Neuronal stem cell (in vitro differentiated cells): ENCODE data around the gene C1orf74.

Experiments used
- DNase-seq: peaks from one replicate; pipeline ENCODE4 v3.0.0-alpha.2; 2013; ENCODE audit warnings: low spot score
- H2AFZ ChIP-seq: one replicate; pipeline ENCODE4 v1.6.1; 2013; ENCODE audit warnings: mild to moderate bottlenecking, low read length, inconsistent platforms
- H2AK5ac ChIP-seq: 2 replicates; pipeline ENCODE4 v1.6.1; 2013; ENCODE audit warnings: low read depth, mild to moderate bottlenecking, inconsistent platforms, low read length, moderate library complexity, mixed read lengths
- H2BK120ac ChIP-seq: 2 replicates; pipeline ENCODE4 v1.6.1; 2013; ENCODE audit warnings: low read depth, mild to moderate bottlenecking, inconsistent platforms, low read length, moderate library complexity, mixed read lengths
- H2BK12ac ChIP-seq: one replicate; pipeline ENCODE4 v1.6.1; 2013; ENCODE audit warnings: low read length, inconsistent platforms
- H2BK15ac ChIP-seq: 2 replicates; pipeline ENCODE4 v1.6.1; 2013; ENCODE audit warnings: mild to moderate bottlenecking, low read length, inconsistent platforms, mixed read lengths
- H2BK5ac ChIP-seq: one replicate; pipeline ENCODE4 v1.6.1; 2013; ENCODE audit warnings: inconsistent platforms, mild to moderate bottlenecking, low read length, moderate library complexity
- H3K14ac ChIP-seq: one replicate; pipeline ENCODE4 v1.6.1; 2013; ENCODE audit warnings: low read length, inconsistent platforms
- H3K18ac ChIP-seq: 2 replicates; pipeline ENCODE4 v1.6.1; 2013; ENCODE audit warnings: low read length, inconsistent platforms
- H3K23ac ChIP-seq: 2 replicates; pipeline ENCODE4 v1.6.1; 2013; ENCODE audit warnings: low read depth, mild to moderate bottlenecking, mixed read lengths, low read length, inconsistent platforms; ENCODE audit not compliant: poor library complexity
- H3K27ac ChIP-seq: replicated peaks from 3 replicates; pipeline ENCODE4 v1.5.1; 2013; ENCODE audit warnings: low read length, inconsistent platforms
- H3K27me3 ChIP-seq, 3 experiments: 2 replicates each; pipeline ENCODE4 v1.6.1; 2013; ENCODE audit warnings: low read length in 3 of 3, mild to moderate bottlenecking in 2 of 3, inconsistent platforms in 1 of 3, low read depth in 1 of 3, mixed read lengths in 1 of 3, moderate library complexity in 1 of 3; ENCODE audit not compliant: control insufficient read depth in 3 of 3, insufficient read depth in 3 of 3
- H3K36me3 ChIP-seq, 2 donors: replicated peaks in 1 of 2; 2 replicates each; pipeline ENCODE4 v1.6.1; 2013; ENCODE audit warnings: low read length in 2 of 2; ENCODE audit not compliant: control insufficient read depth in 2 of 2, insufficient read depth in 2 of 2
- H3K4ac ChIP-seq: 2 replicates; pipeline ENCODE4 v1.6.1; 2013; ENCODE audit warnings: inconsistent platforms, mild to moderate bottlenecking, low read length, moderate library complexity
- H3K4me1 ChIP-seq, 2 donors: 1 replicate in 1 of 2; 2 replicates in 1 of 2; pipeline ENCODE4 v1.6.1; 2013; ENCODE audit warnings: low read length in 2 of 2, low read depth in 1 of 2; ENCODE audit not compliant: control insufficient read depth in 2 of 2, insufficient read depth in 1 of 2
- H3K4me2 ChIP-seq: one replicate; pipeline ENCODE4 v1.6.1; 2013; ENCODE audit warnings: mild to moderate bottlenecking, low read length, inconsistent platforms; ENCODE audit not compliant: insufficient read depth, poor library complexity, severe bottlenecking
- H3K4me3 ChIP-seq, 2 donors: 2 replicates each; pipeline ENCODE4 v1.5.1; 2013; ENCODE audit warnings: low read length in 2 of 2, mild to moderate bottlenecking in 2 of 2, inconsistent platforms in 1 of 2, moderate library complexity in 1 of 2
- H3K79me1 ChIP-seq: one replicate; pipeline ENCODE4 v1.6.1; 2013; ENCODE audit warnings: low read depth, mild to moderate bottlenecking, inconsistent platforms, low read length, moderate library complexity
- H3K9ac ChIP-seq: one replicate; pipeline ENCODE4 v1.6.1; 2013; ENCODE audit warnings: mild to moderate bottlenecking, low read depth, low read length, inconsistent platforms; ENCODE audit not compliant: poor library complexity
- H3K9me3 ChIP-seq, 2 donors: replicated peaks in 1 of 2; 2 replicates each; pipeline versions ENCODE3 to v1.6.1; 2013; ENCODE audit warnings: low read length in 2 of 2, mild to moderate bottlenecking in 2 of 2, inconsistent platforms in 1 of 2, low read depth in 1 of 2, mixed read lengths in 1 of 2, moderate library complexity in 1 of 2; ENCODE audit not compliant: control insufficient read depth in 2 of 2, insufficient read depth in 1 of 2
- H4K8ac ChIP-seq: one replicate; pipeline ENCODE4 v1.6.1; 2013; ENCODE audit warnings: low read depth, mild to moderate bottlenecking, inconsistent platforms, low read length, moderate library complexity
- H4K91ac ChIP-seq: one replicate; pipeline ENCODE4 v1.6.1; 2013; ENCODE audit warnings: low read length, low read depth, mild to moderate bottlenecking, inconsistent platforms; ENCODE audit not compliant: poor library complexity
- WGBS, 2 donors: extraction: QIAGEN DNeasy Blood & Tissue Kit; methylation state at CpG; one replicate each; pipeline ENCODE4 v1.1.7; 2013; ENCODE audit warnings: missing lambda C conversion rate in 2 of 2, mixed read lengths in 1 of 2; ENCODE audit not compliant: insufficient read length in 2 of 2, insufficient replicate concordance in 1 of 2; ENCODE audit errors: extremely low coverage in 2 of 2; 5-methylcytosine and 5-hydroxymethylcytosine counted together

The C1orf74 gene

DNA sequence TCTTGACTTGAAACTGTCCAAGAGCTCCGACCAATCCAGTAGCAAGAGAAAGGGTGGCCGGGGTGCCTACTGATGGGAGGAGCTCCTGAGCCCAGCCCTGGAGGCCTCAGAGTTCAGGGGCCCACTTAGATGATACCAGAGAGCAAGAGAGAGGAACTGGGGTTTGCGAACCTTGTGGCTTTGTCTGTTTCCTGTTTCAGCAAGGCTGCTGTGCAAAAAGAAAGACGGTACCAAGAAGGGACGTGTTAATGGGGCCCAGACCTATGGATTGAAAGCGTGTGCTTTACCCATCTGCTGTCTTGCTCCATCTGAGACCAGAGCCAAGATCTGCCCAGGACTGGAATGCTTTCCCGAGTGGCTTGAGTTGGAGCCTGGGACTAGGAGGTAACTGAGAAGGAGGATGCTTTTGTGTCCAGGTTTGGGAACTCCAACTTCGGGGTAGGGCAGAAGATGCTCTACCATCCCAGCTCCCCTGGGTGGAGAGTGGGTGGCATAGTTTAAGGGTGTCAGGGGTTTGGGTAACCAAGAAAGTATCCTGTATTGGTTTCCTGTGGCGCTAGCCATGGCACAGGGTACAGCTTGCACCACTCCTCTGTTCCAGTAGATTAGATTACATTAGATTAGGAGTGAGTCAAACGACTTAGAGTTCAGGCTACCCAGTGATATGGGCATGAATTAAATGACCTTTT lies 28.3 kb downstream of the C1orf74 start, which contains the start of gene TRAF3IP3:
Gene TRAF3IP3 (plus strand): TSS at position 128 of the 689 bp plus-strand sequence. CDS start 3,987 bp downstream, outside the sequence.
- Histone ChIP-seq H3K79me1 (no peaks in the 10 kb centered on the region), H3K14ac (no peak within 1 kb of the TSS), H3K4me2 (no peak within 1 kb of the TSS), H3K27me3 (peaks cover 0 to 21% (median 0%) of the 10 kb centered on the region in 3 experiments), H3K9ac (no peak within 1 kb of the TSS), H2BK120ac (no peak within 1 kb of the TSS), H4K91ac (no peak within 1 kb of the TSS), H2AK5ac (no peak within 1 kb of the TSS), H3K4me1 (no peaks in the 10 kb centered on the region), H3K4me3 (no peak within 1 kb of the TSS), H3K36me3 (no peaks in the 10 kb centered on the region), H3K9me3 (no peaks in the 10 kb centered on the region), H2BK5ac (no peak within 1 kb of the TSS), H3K23ac (no peak within 1 kb of the TSS), H4K8ac (no peak within 1 kb of the TSS), H3K4ac (no peak within 1 kb of the TSS), H3K27ac (no peak within 1 kb of the TSS), H3K18ac (no peak within 1 kb of the TSS), H2BK12ac (no peak within 1 kb of the TSS), H2AFZ (no peak within 1 kb of the TSS), H2BK15ac (no peak within 1 kb of the TSS)
- no CpG with 5 or more reads among the region's 10 CpGs for WGBS, 2 donors
- DNase-seq: no peak

DNA sequence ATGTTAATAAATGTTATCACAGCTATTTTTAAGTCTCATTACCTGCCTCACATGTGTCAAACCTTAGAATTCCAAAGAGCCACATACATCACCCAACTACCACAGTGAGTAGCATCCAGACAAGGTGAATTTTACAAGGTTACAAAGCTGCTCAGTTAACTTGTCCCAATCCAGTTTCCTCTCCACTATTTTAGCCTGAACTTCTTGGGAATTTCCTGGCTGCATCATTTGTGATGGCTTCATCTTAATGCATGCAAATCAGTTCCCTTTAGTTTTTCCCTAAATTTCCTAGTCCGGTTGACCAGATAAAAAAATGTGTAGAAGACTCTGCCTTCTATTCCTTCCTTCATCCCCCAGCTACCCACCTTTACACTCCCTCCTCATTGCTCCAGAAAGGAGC lies 29.1 kb downstream of the C1orf74 start:
- DNase-seq: no peak
- no peak overlapping the region for H3K18ac ChIP-seq
- H3K27ac ChIP-seq: no peak overlapping the region
- H3K23ac ChIP-seq: no peak overlapping the region
- H4K8ac ChIP-seq: no peak overlapping the region
- no peak overlapping the region for H4K91ac ChIP-seq
- no peak overlapping the region for H3K4me3 ChIP-seq
- H2AFZ ChIP-seq: no peak overlapping the region
- H2BK12ac ChIP-seq: no peak overlapping the region
- H3K4ac ChIP-seq: no peak overlapping the region
- H3K4me2 ChIP-seq: no peak overlapping the region
- no peak overlapping the region for H3K9ac ChIP-seq
- H3K36me3 ChIP-seq: no peaks in the 10 kb centered on the region
- H3K27me3 ChIP-seq: peaks cover 0 to 19% (median 0%) of the 10 kb centered on the region in 3 experiments
- H2AK5ac ChIP-seq: no peak overlapping the region
- H3K4me1 ChIP-seq: no peaks in the 10 kb centered on the region
- H2BK15ac ChIP-seq: no peak overlapping the region
- H3K79me1 ChIP-seq: no peaks in the 10 kb centered on the region
- no peak overlapping the region for H2BK5ac ChIP-seq
- no CpG with 5 or more reads among the region's 1 CpG for WGBS, 2 donors
- H3K14ac ChIP-seq: no peak overlapping the region
- no peaks in the 10 kb centered on the region for H3K9me3 ChIP-seq
- no peak overlapping the region for H2BK120ac ChIP-seq

DNA sequence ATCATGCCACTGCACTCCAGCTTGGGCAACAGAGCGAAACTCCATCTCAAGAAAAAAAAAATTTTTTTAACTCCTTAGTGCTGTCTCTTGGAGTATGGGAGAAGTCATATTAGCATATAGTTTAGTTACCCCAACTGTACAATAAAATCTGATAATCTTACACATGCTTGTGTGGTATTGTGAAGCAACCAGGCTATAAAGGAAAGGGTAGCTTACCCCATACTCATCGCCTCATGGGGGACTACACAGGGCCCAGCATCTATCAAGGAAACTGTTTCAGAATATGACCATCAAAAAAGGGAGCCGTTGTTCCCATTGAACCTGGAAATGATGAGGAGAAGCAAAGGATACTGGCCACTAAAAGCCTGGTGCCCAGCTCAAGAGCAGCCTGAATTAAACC lies 31.5 kb downstream of the C1orf74 start:
- H3K14ac ChIP-seq: no peak overlapping the region
- H3K79me1 ChIP-seq: no peaks in the 10 kb centered on the region
- no peak overlapping the region for H3K18ac ChIP-seq
- H2BK120ac ChIP-seq: no peak overlapping the region
- peaks cover 0 to 3% of the 10 kb centered on the region in 2 donors for H3K4me1 ChIP-seq
- no peaks in the 10 kb centered on the region for H3K9me3 ChIP-seq
- H2BK15ac ChIP-seq: no peak overlapping the region
- no peak overlapping the region for H2AK5ac ChIP-seq
- H3K23ac ChIP-seq: no peak overlapping the region
- no peak overlapping the region for H3K9ac ChIP-seq
- H3K27me3 ChIP-seq: peaks cover 0 to 12% (median 0%) of the 10 kb centered on the region in 3 experiments
- no peaks in the 10 kb centered on the region for H3K36me3 ChIP-seq
- H2AFZ ChIP-seq: no peak overlapping the region
- no peak overlapping the region for H2BK5ac ChIP-seq
- H3K4me3 ChIP-seq: no peak overlapping the region
- no CpG with 5 or more reads among the region's 3 CpGs for WGBS, 2 donors
- no peak overlapping the region for H3K4me2 ChIP-seq
- no peak overlapping the region for H4K91ac ChIP-seq
- no peak overlapping the region for H3K27ac ChIP-seq
- no peak for DNase-seq
- no peak overlapping the region for H4K8ac ChIP-seq
- H3K4ac ChIP-seq: no peak overlapping the region
- H2BK12ac ChIP-seq: no peak overlapping the region

DNA sequence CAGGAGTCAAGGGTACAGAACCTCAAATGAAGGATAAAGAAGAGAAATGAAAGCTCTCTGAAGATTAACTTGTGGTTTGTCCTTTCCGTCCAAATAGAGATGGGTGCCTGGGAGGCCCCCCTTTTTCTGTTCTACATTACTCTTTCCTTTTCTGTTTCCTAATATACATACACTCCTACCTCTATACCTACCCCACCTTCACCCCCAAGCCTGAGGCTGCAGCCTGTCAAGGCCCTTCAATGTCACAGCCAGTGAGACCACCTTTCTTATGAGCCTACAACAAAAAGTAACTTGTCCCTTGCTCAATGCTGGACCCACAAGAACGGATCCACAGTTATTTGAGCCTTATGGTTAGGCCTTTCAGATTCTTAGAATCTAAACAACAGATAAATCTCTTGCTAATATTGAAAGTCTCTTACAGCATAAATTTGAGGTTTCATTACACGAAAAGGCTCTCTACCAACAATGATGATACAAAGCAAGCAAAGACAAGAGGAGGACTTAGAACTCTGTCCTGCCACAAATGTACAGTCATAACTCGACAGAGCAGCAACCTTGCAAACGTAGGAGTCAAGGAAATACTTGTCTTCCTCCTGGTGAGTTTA lies 32.6 kb downstream of the C1orf74 start:
- no peak overlapping the region for H4K91ac ChIP-seq
- H2BK5ac ChIP-seq: no peak overlapping the region
- no peak overlapping the region for H3K18ac ChIP-seq
- H3K27ac ChIP-seq: no peak overlapping the region
- no peak overlapping the region for H2BK15ac ChIP-seq
- H2BK120ac ChIP-seq: no peak overlapping the region
- H3K4me2 ChIP-seq: no peak overlapping the region
- no peak overlapping the region for H3K23ac ChIP-seq
- whole genome bisulfite sequencing, 2 donors: no CpG with 5 or more reads among the region's 5 CpGs
- no peak overlapping the region for H3K4me3 ChIP-seq
- no peak overlapping the region for H3K14ac ChIP-seq
- no peaks in the 10 kb centered on the region for H3K36me3 ChIP-seq
- H3K9ac ChIP-seq: no peak overlapping the region
- H3K27me3 ChIP-seq: peaks cover 0 to 10% (median 0%) of the 10 kb centered on the region in 3 experiments
- peaks cover 2 to 6% of the 10 kb centered on the region in 2 donors for H3K4me1 ChIP-seq
- no peak overlapping the region for H2AK5ac ChIP-seq
- H3K9me3 ChIP-seq: no peaks in the 10 kb centered on the region
- no peak overlapping the region for H2AFZ ChIP-seq
- H3K79me1 ChIP-seq: no peaks in the 10 kb centered on the region
- no peak overlapping the region for H4K8ac ChIP-seq
- DNase-seq: no peak
- no peak overlapping the region for H2BK12ac ChIP-seq
- no peak overlapping the region for H3K4ac ChIP-seq
